Choroid plexus epithelial cell (primary cell): ENCODE measurements around the gene ZNF644.

ENCODE experiments used
- DNase-seq: peaks from one replicate; pipeline ENCODE4 v3.0.0-alpha.2; 2010; ENCODE audit warnings: low read depth
- H3K4me3 ChIP-seq: 2 replicates; pipeline ENCODE4 v1.5.1; 2011; ENCODE audit warnings: low read depth, mild to moderate bottlenecking, control low read depth, low read length, moderate library complexity
- CTCF ChIP-seq: conservative IDR thresholded peaks from 2 replicates; pipeline ENCODE4 v1.5.1; 2011; ENCODE audit warnings: low read depth, mild to moderate bottlenecking, control low read depth, inconsistent platforms, low read length, moderate library complexity

Gene ZNF644

GRCh38 chr1:91036894-91037829, 15.3 kb upstream of the ZNF644 start:
- no peak for TF ChIP-seq CTCF
- H3K4me3 ChIP-seq, result no peak overlapping the region
- peak; percentile 60 for DNase-seq

- DNase-seq, result no peak
- no peak overlapping the region for H3K4me3 ChIP-seq
- TF ChIP-seq CTCF, result no peak
Observed at GRCh38 chr1:91032349-91032748, 10.5 kb upstream of the ZNF644 start.

GRCh38 chr1:91031081-91031480, 9.2 kb upstream of the ZNF644 start:
- DNase-seq, result no peak
- no peak for TF ChIP-seq CTCF
- H3K4me3 ChIP-seq, result no peak overlapping the region

- no peak overlapping the region for H3K4me3 ChIP-seq
- TF ChIP-seq CTCF, result peak; percentile 56
- peak; percentile 67 for DNase-seq
Observed at GRCh38 chr1:91026777-91027176, 4.9 kb upstream of the ZNF644 start.

DNA sequence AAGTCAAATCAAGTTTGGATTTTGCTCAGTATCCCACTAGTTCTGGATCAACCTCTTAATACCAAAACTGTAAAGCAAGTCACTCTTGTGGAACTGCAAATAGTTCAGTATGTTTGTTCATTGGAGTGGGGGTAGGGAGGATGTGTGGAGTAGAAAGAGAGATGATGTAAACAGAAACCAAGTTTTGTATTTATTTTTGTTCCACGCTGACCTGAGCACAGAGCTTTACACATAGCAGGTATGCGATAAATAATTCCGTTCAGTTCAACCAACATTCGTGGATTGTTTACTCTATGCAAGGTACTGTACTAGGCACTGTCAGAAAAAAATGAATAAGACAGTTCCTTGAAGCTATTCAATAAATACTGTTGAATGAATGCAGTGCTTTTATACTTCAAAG, 4.5 kb upstream of the ZNF644 start:
- no peak for TF ChIP-seq CTCF
- no peak for DNase-seq
- no peak overlapping the region for H3K4me3 ChIP-seq

DNA sequence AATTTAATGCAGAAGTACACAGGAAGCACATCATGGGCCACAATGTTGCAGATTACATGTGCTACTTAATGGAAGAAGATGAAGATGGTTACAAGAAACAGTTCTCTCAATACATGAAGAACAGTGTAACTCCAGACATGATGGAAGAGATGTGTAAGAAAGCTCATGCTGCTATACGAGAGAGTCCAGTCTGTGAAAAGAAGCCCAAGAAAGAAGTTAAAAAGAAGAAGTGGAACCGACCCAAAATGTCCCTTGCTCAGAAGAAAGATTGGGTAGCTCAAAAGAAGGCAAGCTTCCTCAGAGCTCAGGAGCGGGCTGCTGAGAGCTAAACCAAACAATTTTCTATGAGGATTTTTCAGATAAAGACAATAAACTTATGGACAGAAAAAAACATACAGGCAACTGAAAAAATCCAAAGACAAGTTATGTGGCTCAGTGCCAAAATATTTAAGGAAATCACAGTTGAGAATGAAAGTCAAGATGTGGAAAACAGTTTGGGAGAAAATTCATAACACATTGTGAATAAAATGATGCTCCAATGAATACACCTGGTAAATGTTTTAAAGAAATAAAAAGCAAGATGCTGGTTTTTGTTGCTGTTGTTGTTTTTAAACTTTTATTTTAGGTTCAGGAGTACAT, 2.8 kb upstream of the ZNF644 start:
- no peak overlapping the region for H3K4me3 ChIP-seq
- no peak for TF ChIP-seq CTCF
- DNase-seq, result no peak
